HepG2 (cell line): ENCODE data around the gene SCGB1C1. TPM values are rescaled to one million over a fixed set of nuclear protein-coding genes. Genes with fewer than 3 reads are reported as not detected.

Experiments
- ATAC-seq: fragments of 200-7000 bp; cut with Tn5 transposase; 3 replicates; pipeline ENCODE4 v1.9.1; 2020; ENCODE audit warnings: mild to moderate bottlenecking, moderate library complexity
- BruUV-seq: library from RNA; stranded (reverse); fragments of 400-500 nt; replicated peaks from 2 replicates; lab custom pipeline; 2021; lab: Mats Ljungman, UMichigan
- CTCF ChIA-PET: fragments of 300-600 bp; formaldehyde crosslinking; extraction: SDS; loops from one replicate; lab custom pipeline; 2021; ENCODE audit warnings: low total read pairs, inconsistent platforms, low intra/inter-chr PET ratio; lab: Yijun Ruan, JAX
- POLR2A ChIA-PET: fragments of 350-600 bp; sonication (Branson Sonifier 250); formaldehyde crosslinking; loops from one replicate; lab custom pipeline; 2020; ENCODE audit warnings: antibody characterized with exemption, inconsistent platforms; lab: Yijun Ruan, JAX
- DNase-seq: peaks from one replicate; pipeline ENCODE4 v3.0.0-alpha.2; 2015; ENCODE audit warnings: low spot score
- FAIRE-seq: peaks from 3 replicates; lab custom pipeline; 2011; peaks lifted over from hg19 to GRCh38; lab: Jason Lieb, UNC
- H2AFZ ChIP-seq: one replicate; pipeline ENCODE4 v1.6.1; 2011; ENCODE audit warnings: low read length, inconsistent platforms
- H3K27ac ChIP-seq: fragments of 300-600 bp; 3 replicates; pipeline ENCODE4 v1.8.0; 2011; ENCODE audit warnings: mixed run types, mild to moderate bottlenecking, mixed read lengths, low read length, inconsistent platforms; ENCODE audit not compliant: insufficient read depth; ENCODE audit errors: extremely low read length
- H3K27me3 ChIP-seq, 2 experiments: fragments of 200-600 bp in 1 of 2; 2 replicates in 1 of 2; 3 replicates in 1 of 2; pipeline versions ENCODE4 v1.6.0 to v1.8.0; 2011; ENCODE audit warnings: low read length in 2 of 2, mild to moderate bottlenecking in 2 of 2, moderate library complexity in 2 of 2, inconsistent platforms in 1 of 2; ENCODE audit not compliant: insufficient read depth in 2 of 2, control insufficient read depth in 1 of 2
- H3K36me3 ChIP-seq, 2 experiments: fragments of 200-600 bp in 1 of 2; replicated peaks in 1 of 2; 2 replicates in 1 of 2; 3 replicates in 1 of 2; pipeline versions ENCODE4 v1.5.1 to v1.8.0; 2011; ENCODE audit warnings: low read length in 2 of 2, inconsistent platforms in 1 of 2; ENCODE audit not compliant: insufficient read depth in 2 of 2, control insufficient read depth in 1 of 2
- H3K4me1 ChIP-seq: 2 replicates; pipeline ENCODE4 v1.5.1; 2012; ENCODE audit warnings: low read length, inconsistent platforms; ENCODE audit not compliant: insufficient read depth
- H3K4me2 ChIP-seq: 2 replicates; pipeline ENCODE4 v1.6.0; 2011; ENCODE audit warnings: low read depth, low read length, inconsistent platforms
- H3K4me3 ChIP-seq, 3 experiments: fragments of 200-600 bp in 1 of 3; sonication (generic), shearing (Covaris generic) in 1 of 3; replicated peaks in 1 of 3; 2 replicates each; pipeline ENCODE4 v1.5.1; 2011 to 2016; ENCODE audit warnings: low read length in 3 of 3, inconsistent platforms in 2 of 3, low read depth in 2 of 3, mild to moderate bottlenecking in 2 of 3, control low read depth in 1 of 3, mixed read lengths in 1 of 3; ENCODE audit not compliant: insufficient read depth in 1 of 3
- H3K79me2 ChIP-seq: one replicate; pipeline ENCODE4 v1.6.1; 2011; ENCODE audit warnings: low read length, inconsistent platforms; ENCODE audit not compliant: insufficient read depth
- H3K9ac ChIP-seq: 2 replicates; pipeline ENCODE4 v1.6.0; 2011; ENCODE audit warnings: mild to moderate bottlenecking, low read depth, low read length, inconsistent platforms; ENCODE audit not compliant: insufficient read depth
- H3K9me3 ChIP-seq: 2 replicates; pipeline ENCODE4 v1.5.1; 2012; ENCODE audit warnings: mild to moderate bottlenecking, low read length
- H4K20me1 ChIP-seq: 2 replicates; pipeline ENCODE4 v1.6.0; 2011; ENCODE audit warnings: inconsistent platforms, mild to moderate bottlenecking, low read length, moderate library complexity; ENCODE audit not compliant: insufficient read depth
- AGO2 ChIP-seq: fragments of 200-400 bp; formaldehyde crosslinking; optimal IDR thresholded peaks from 2 replicates; pipeline ENCODE3; 2017; ENCODE audit warnings: mild to moderate bottlenecking, low read depth, low read length, moderate library complexity
- POLR2A ChIP-seq, 2 experiments: IDR thresholded peaks; 2 replicates each; pipeline ENCODE4 v1.6.1; 2011; ENCODE audit warnings: low read depth in 2 of 2, low read length in 2 of 2, mild to moderate bottlenecking in 1 of 2, moderate library complexity in 1 of 2; ENCODE audit not compliant: insufficient read depth in 1 of 2
- RBFOX2 ChIP-seq: fragments of 200-400 bp; formaldehyde crosslinking; IDR thresholded peaks from 2 replicates; pipeline ENCODE4 v1.6.1; 2017; ENCODE audit warnings: low read depth, mild to moderate bottlenecking, low read length
- WGBS: methylation state at CpG from one replicate; pipeline ENCODE4 v1.1.6; 2017; ENCODE audit warnings: low lambda C conversion rate; 5-methylcytosine and 5-hydroxymethylcytosine counted together
- in situ Hi-C: cut with HindIII; loops from 2 replicates; pipeline ENCODE4 v1.10.0; 2017; ENCODE audit warnings: low pct_unique_long_range_greater_than_20kb; ENCODE audit not compliant: extremely low pct_ligation_motif_present
- intact Hi-C: fragments of 100-400 bp; cut with micrococcal nuclease; formaldehyde crosslinking; loops from one replicate; pipeline ENCODE4 v1.10.0; 2022; ENCODE audit not compliant: unreplicated experiment
- polyA plus RNA-seq, 8 experiments: library from polyadenylated mRNA; depleted of rRNA in 3 of 8; stranded (reverse) in 7 of 8; unstranded in 1 of 8; fragments of >200 nt; fragmentation: Illumina TruSeq in 4 of 8; extraction: Trizol in 4 of 8; gene quantifications; 2 replicates each; pipeline versions ENCODE4 v1.2.1 to v1.2.3, GENCODE V29; 2011 to 2016; ENCODE audit warnings: low read depth in 4 of 8, missing spikeins in 1 of 8, mixed read lengths in 1 of 8; ENCODE audit not compliant: insufficient read depth in 1 of 8
- total RNA-seq, 5 experiments: library from RNA; depleted of rRNA; stranded (reverse); fragments of >200 nt; fragmentation: Illumina TruSeq; extraction: Trizol; gene quantifications; 2 replicates each; pipeline ENCODE4 v1.2.3, GENCODE V29; 2016; ENCODE audit warnings: low read depth in 1 of 5
- TF ChIP-seq, protein P1 (sequence below): sonication (generic); formaldehyde crosslinking; conservative IDR thresholded peaks from 2 replicates; pipeline ENCODE4 v1.4.0; 2020; ENCODE audit warnings: missing genetic modification reagents
- TF ChIP-seq, protein P2 (sequence below): fragments of 450-650 bp; IDR thresholded peaks from 2 replicates; pipeline ENCODE4 v1.6.1; 2017

Gene SCGB1C1
- total and polyA plus RNA-seq, 2 of the 13 experiments (the other 11 are each of a cell fraction or from before 2014, with no cell fraction given), result not detected

DNA sequence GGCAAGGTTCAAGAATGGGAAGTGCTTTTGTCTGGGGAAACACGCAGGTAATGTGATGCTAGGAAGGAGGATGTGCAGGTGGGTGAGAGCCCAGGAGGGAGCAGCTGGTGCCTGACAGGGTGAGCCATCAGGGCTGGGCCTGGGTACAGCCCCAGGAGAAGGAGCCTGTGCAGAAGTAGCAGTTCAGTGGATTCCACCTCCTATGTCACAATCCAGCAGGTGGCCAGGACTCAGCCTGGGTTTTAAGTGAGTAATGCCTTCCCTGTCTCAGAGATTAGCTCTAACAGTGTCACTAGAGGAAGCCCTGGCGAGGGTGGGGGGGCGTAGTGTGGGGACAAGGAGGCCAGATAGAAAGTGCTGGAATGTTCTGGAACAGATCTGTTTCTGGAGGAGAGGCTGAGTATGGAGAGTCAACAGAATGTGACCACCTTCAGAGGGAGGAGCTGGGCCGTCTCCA lies 22.7 kb downstream of the SCGB1C1 start:
- intact Hi-C loops, result no loop called here
- Histone ChIP-seq H3K4me1 (peaks cover 26% of the 10 kb centered on the region), H3K4me3 (no peak overlapping the region), H3K27ac (no peak overlapping the region), H3K27me3 (no peaks in the 10 kb centered on the region), H3K9me3 (no peaks in the 10 kb centered on the region), H2AFZ (no peak overlapping the region), H3K9ac (no peak overlapping the region), H3K36me3 (peaks cover 31 to 53% of the 10 kb centered on the region in 2 experiments), H3K79me2 (peaks cover 4% of the 10 kb centered on the region), H3K4me2 (no peak overlapping the region), H4K20me1 (no peaks in the 10 kb centered on the region)
- peak; percentile 12; the same call in 2 of the 3 replicates for ATAC-seq
- no peak for DNase-seq
- FAIRE-seq, result no peak
- ChIA-PET POLR2A (interaction anchor here (2.5 to 3.0 kb wide), 2 partner anchors 9 to 20 kb away, joined by 12 to 41 read pairs; partner anchors contain the start of genes BET1L, RIC8A and SIRT3), CTCF (no interaction called here)
- TF ChIP-seq AGO2, result peak; percentile 15
- TF ChIP-seq, protein P1, sequence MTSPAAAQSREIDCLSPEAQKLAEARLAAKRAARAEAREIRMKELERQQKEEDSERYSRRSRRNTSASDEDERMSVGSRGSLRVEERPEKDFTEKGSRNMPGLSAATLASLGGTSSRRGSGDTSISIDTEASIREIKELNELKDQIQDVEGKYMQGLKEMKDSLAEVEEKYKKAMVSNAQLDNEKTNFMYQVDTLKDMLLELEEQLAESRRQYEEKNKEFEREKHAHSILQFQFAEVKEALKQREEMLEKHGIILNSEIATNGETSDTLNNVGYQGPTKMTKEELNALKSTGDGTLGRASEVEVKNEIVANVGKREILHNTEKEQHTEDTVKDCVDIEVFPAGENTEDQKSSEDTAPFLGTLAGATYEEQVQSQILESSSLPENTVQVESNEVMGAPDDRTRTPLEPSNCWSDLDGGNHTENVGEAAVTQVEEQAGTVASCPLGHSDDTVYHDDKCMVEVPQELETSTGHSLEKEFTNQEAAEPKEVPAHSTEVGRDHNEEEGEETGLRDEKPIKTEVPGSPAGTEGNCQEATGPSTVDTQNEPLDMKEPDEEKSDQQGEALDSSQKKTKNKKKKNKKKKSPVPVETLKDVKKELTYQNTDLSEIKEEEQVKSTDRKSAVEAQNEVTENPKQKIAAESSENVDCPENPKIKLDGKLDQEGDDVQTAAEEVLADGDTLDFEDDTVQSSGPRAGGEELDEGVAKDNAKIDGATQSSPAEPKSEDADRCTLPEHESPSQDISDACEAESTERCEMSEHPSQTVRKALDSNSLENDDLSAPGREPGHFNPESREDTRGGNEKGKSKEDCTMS (CRISPR knock-in tag), result no peak
- peak in 1 of 2 experiments; percentile 35; a peak in 1 of 4 replicates for TF ChIP-seq POLR2A (IDR thresholded peaks at IDR 0.05; ENCODE audit: insufficient read depth in 1 of 2, low read depth in 2 of 2, low read length in 2 of 2)
- peak; percentile 25; the same call in 1 of the 2 replicates for TF ChIP-seq RBFOX2
- TF ChIP-seq, protein P2, sequence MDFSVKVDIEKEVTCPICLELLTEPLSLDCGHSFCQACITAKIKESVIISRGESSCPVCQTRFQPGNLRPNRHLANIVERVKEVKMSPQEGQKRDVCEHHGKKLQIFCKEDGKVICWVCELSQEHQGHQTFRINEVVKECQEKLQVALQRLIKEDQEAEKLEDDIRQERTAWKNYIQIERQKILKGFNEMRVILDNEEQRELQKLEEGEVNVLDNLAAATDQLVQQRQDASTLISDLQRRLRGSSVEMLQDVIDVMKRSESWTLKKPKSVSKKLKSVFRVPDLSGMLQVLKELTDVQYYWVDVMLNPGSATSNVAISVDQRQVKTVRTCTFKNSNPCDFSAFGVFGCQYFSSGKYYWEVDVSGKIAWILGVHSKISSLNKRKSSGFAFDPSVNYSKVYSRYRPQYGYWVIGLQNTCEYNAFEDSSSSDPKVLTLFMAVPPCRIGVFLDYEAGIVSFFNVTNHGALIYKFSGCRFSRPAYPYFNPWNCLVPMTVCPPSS, result no peak
- in situ Hi-C loops, result no loop called here
- WGBS, result 73% methylated on average over 4 of the region's 4 CpGs
- BruUV-seq, result no TSS peak
